Neural progenitor cell (in vitro differentiated cells): ENCODE data around the gene CXorf65. TPM values are rescaled to one million over a fixed set of nuclear protein-coding genes. Genes with fewer than 3 reads are reported as not detected.
A peak's percentile ranks its signal among the peaks of the same experiment; 100 is the strongest.

Experiments
- DNase-seq: peaks from one replicate; pipeline ENCODE4 v3.0.0-alpha.2; 2016; ENCODE audit warnings: low spot score
- H2AFZ ChIP-seq: fragments of 200-600 bp; sonication (generic); replicated peaks from 2 replicates; pipeline ENCODE4 v1.6.1; 2016; ENCODE audit warnings: antibody characterized with exemption
- H3F3A ChIP-seq: fragments of 200-600 bp; sonication (generic); 2 replicates; pipeline ENCODE4 v1.6.1; 2016; ENCODE audit warnings: antibody characterized with exemption, low read depth
- H3K27ac ChIP-seq: fragments of 200-600 bp; sonication (generic); 2 replicates; pipeline ENCODE4 v1.5.1; 2016; ENCODE audit warnings: mild to moderate bottlenecking
- H3K27me3 ChIP-seq: fragments of 200-600 bp; sonication (generic); 2 replicates; pipeline ENCODE4 v1.6.1; 2016; ENCODE audit warnings: mild to moderate bottlenecking, moderate library complexity
- H3K36me3 ChIP-seq: fragments of 200-600 bp; sonication (generic); 2 replicates; pipeline ENCODE4 v1.5.1; 2016
- H3K4me1 ChIP-seq: fragments of 200-600 bp; sonication (generic); 2 replicates; pipeline ENCODE4 v1.6.1; 2016; ENCODE audit warnings: mixed run types
- H3K4me2 ChIP-seq: fragments of 200-600 bp; sonication (generic); 2 replicates; pipeline ENCODE4 v1.6.1; 2016
- H3K4me3 ChIP-seq: fragments of 200-600 bp; sonication (generic); 2 replicates; pipeline ENCODE4 v1.5.1; 2016
- H3K79me2 ChIP-seq: fragments of 200-600 bp; sonication (generic); 2 replicates; pipeline ENCODE4 v1.6.1; 2016; ENCODE audit warnings: low read depth
- H3K9ac ChIP-seq: fragments of 200-600 bp; sonication (generic); 2 replicates; pipeline ENCODE4 v1.6.1; 2016
- H3K9me3 ChIP-seq: fragments of 200-600 bp; sonication (generic); 2 replicates; pipeline ENCODE4 v1.5.1; 2016; ENCODE audit warnings: low read depth
- H4K20me1 ChIP-seq: fragments of 200-600 bp; sonication (generic); 2 replicates; pipeline ENCODE4 v1.6.1; 2016; ENCODE audit warnings: low read depth
- H3K27ac Mint-ChIP-seq: 3 replicates; pipeline ENCODE4 v1.8.0; 2021; ENCODE audit warnings: mixed read lengths
- H3K27me3 Mint-ChIP-seq: 2 replicates; pipeline ENCODE4 v1.8.0; 2022; ENCODE audit warnings: low read depth, mild to moderate bottlenecking, inconsistent platforms, moderate library complexity, mixed read lengths; ENCODE audit not compliant: insufficient read depth
- H3K36me3 Mint-ChIP-seq: 3 replicates; pipeline ENCODE4 v1.8.0; 2021; ENCODE audit warnings: mixed read lengths
- H3K4me1 Mint-ChIP-seq: 3 replicates; pipeline ENCODE4 v1.8.0; 2021; ENCODE audit warnings: mixed read lengths
- H3K4me3 Mint-ChIP-seq: 3 replicates; pipeline ENCODE4 v1.8.0; 2021; ENCODE audit warnings: mild to moderate bottlenecking, moderate library complexity, mixed read lengths
- H3K9me3 Mint-ChIP-seq: 3 replicates; pipeline ENCODE4 v1.8.0; 2020; ENCODE audit warnings: mixed read lengths
- CTCF ChIP-seq: fragments of 200-600 bp; sonication (generic); IDR thresholded peaks from 2 replicates; pipeline ENCODE4 v1.5.1; 2017; ENCODE audit warnings: antibody characterized with exemption, mild to moderate bottlenecking
- EZH2 ChIP-seq: fragments of 200-600 bp; sonication (generic); IDR thresholded peaks from 2 replicates; pipeline ENCODE4 v1.6.1; 2017; ENCODE audit warnings: antibody characterized with exemption, mild to moderate bottlenecking, moderate library complexity
- EZH2phosphoT487 ChIP-seq: fragments of 200-600 bp; sonication (generic); IDR thresholded peaks from 2 replicates; pipeline ENCODE4 v1.6.1; 2017; ENCODE audit warnings: antibody characterized with exemption
- total RNA-seq: library from RNA; depleted of rRNA; stranded (reverse); fragments of >200 nt; gene quantifications from 2 replicates; pipeline ENCODE4 v1.2.3, GENCODE V29; 2015; ENCODE audit warnings: low replicate concordance

CXorf65 gene
- total RNA-seq, 1 donor from 2014 or later = not detected

DNA sequence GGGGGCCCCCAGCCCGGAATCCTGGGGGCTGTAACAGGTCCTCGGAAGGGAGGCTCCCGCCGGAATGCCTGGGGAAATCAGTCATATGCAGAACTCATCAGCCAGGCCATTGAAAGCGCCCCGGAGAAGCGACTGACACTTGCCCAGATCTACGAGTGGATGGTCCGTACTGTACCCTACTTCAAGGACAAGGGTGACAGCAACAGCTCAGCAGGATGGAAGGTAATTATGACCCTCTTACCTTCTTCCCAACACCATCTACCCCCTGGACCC lies 9.8 kb downstream of the CXorf65 start:
- Histone ChIP-seq H3K9ac (no peak overlapping the region), H3K9me3 (no peaks in the 10 kb centered on the region), H3K36me3 (no peaks in the 10 kb centered on the region), H3F3A (peaks cover 4% of the 10 kb centered on the region), H4K20me1 (peaks cover 2% of the 10 kb centered on the region), H3K79me2 (no peaks in the 10 kb centered on the region), H3K4me2 (peak overlapping the region; percentile 78), H2AFZ (peak overlapping the region; percentile 36), H3K27me3 (peaks cover 52% of the 10 kb centered on the region), H3K27ac (no peak overlapping the region), H3K4me3 (peak overlapping the region; percentile 60), H3K4me1 (peaks cover 6% of the 10 kb centered on the region)
- peak overlapping the region; percentile 90 for H3K4me3 Mint-ChIP-seq
- H3K27ac Mint-ChIP-seq = no peak overlapping the region
- H3K27me3 Mint-ChIP-seq = peaks cover 12% of the 10 kb centered on the region
- H3K4me1 Mint-ChIP-seq = peaks cover 16% of the 10 kb centered on the region
- H3K36me3 Mint-ChIP-seq = no peaks in the 10 kb centered on the region
- no peak for DNase-seq
- TF ChIP-seq EZH2phosphoT487 = no peak
- TF ChIP-seq CTCF = no peak
- TF ChIP-seq EZH2 = no peak
- H3K9me3 Mint-ChIP-seq = peaks cover 5% of the 10 kb centered on the region

DNA sequence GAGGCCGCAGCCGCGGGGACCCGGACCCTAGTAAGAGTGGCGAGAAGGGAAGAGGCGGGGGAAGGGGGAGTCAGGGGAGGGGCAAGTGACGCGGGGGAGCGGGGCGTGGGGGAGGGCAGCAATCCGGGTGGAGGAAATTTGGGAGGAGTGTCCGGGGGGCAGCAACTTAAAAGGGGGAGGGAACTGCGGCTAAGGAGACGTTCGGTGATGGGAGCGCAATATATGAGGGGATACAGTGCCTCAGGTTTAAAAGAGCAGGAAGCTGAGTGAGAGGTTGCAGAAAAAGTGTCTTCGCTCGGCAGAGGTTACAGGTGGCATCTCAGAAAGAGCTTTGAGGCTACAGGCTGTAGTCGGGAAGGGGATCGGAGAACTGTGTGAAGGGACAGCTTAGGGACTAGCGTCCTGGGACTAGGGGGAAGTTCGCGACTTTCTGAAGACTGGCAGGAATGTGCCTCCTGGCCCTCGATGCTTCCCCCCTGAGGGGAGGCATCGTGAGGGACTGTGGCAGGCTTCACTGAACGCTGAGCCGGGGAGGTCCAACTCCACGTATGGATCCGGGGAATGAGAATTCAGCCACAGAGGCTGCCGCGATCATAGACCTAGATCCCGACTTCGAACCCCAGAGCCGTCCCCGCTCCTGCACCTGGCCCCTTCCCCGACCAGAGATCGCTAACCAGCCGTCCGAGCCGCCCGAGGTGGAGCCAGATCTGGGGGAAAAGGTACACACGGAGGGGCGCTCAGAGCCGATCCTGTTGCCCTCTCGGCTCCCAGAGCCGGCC lies 10.4 kb downstream of the CXorf65 start:
- Mint-ChIP-seq H3K4me3 (peak overlapping the region; percentile 90), H3K27me3 (peaks cover 12% of the 10 kb centered on the region), H3K36me3 (no peaks in the 10 kb centered on the region), H3K9me3 (peaks cover 10% of the 10 kb centered on the region), H3K4me1 (peaks cover 16% of the 10 kb centered on the region), H3K27ac (no peak overlapping the region)
- peaks cover 2% of the 10 kb centered on the region for H4K20me1 ChIP-seq
- peak overlapping the region; percentile 60 for H3K4me3 ChIP-seq
- H3K79me2 ChIP-seq = no peaks in the 10 kb centered on the region
- H3F3A ChIP-seq = peaks cover 4% of the 10 kb centered on the region
- H3K4me2 ChIP-seq = peak overlapping the region; percentile 78
- H3K9ac ChIP-seq = no peak overlapping the region
- no peak overlapping the region for H3K27ac ChIP-seq
- H2AFZ ChIP-seq = peak overlapping the region; percentile 36
- H3K27me3 ChIP-seq = peaks cover 52% of the 10 kb centered on the region
- no peak for TF ChIP-seq EZH2phosphoT487
- TF ChIP-seq EZH2 = no peak
- no peak for TF ChIP-seq CTCF
- no peaks in the 10 kb centered on the region for H3K9me3 ChIP-seq
- peak; percentile 58 for DNase-seq
- no peaks in the 10 kb centered on the region for H3K36me3 ChIP-seq
- peaks cover 6% of the 10 kb centered on the region for H3K4me1 ChIP-seq

DNA sequence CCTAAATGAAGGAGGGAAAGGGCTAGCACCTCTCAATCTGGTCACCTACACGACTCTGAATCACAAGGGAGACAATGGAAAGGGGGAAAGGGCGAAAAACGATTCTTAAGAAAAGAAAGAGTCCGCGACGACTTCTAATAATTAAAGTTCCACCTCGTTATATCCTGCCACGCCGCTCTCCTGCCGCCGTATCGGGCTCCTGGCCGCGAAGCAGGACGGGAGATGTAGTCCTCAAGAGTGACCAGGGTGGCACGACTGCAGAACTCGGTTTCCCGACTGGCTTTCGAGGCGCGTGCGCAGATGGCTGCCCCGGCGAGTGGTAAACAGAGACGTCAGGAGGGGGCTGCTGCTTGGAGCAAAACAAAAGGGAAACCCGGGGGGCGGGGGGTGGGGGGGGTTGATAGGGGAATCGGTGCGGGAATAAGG lies 11.0 kb downstream of the CXorf65 start, which contains the start of gene FOXO4:
TSS of gene FOXO4 (plus strand) at position 297 of the 426 bp plus-strand sequence. CDS start 678 bp downstream, outside the sequence.
- TF ChIP-seq EZH2 (no peak), EZH2phosphoT487 (no peak), CTCF (no peak)
- H3K27ac Mint-ChIP-seq = no peak within 1 kb of the TSS
- H3K4me2 ChIP-seq = peak within 1 kb of the TSS; percentile 82
- H2AFZ ChIP-seq = peak within 1 kb of the TSS; percentile 91
- H3K79me2 ChIP-seq = no peaks in the 10 kb centered on the region
- peaks cover 4% of the 10 kb centered on the region for H3F3A ChIP-seq
- peaks cover 12% of the 10 kb centered on the region for H3K27me3 Mint-ChIP-seq
- H3K4me3 ChIP-seq = peak within 1 kb of the TSS; percentile 60
- H3K9me3 ChIP-seq = no peaks in the 10 kb centered on the region
- no peaks in the 10 kb centered on the region for H3K36me3 Mint-ChIP-seq
- DNase-seq = peak; percentile 93
- peaks cover 16% of the 10 kb centered on the region for H3K4me1 Mint-ChIP-seq
- peak within 1 kb of the TSS; percentile 90 for H3K4me3 Mint-ChIP-seq
- H3K9me3 Mint-ChIP-seq = peaks cover 12% of the 10 kb centered on the region
- H3K9ac ChIP-seq = no peak within 1 kb of the TSS
- peaks cover 47% of the 10 kb centered on the region for H3K27me3 ChIP-seq
- peaks cover 2% of the 10 kb centered on the region for H4K20me1 ChIP-seq
- no peaks in the 10 kb centered on the region for H3K36me3 ChIP-seq
- peaks cover 6% of the 10 kb centered on the region for H3K4me1 ChIP-seq
- H3K27ac ChIP-seq = no peak within 1 kb of the TSS
